Smooth muscle cell (in vitro differentiated cells): Measurements from ENCODE around the gene PGM2L1. TPM values are rescaled to one million over a fixed set of nuclear protein-coding genes. Genes with fewer than 3 reads are reported as not detected.

Source experiments
- DNase-seq: peaks from one replicate; lab custom pipeline; 2025; ENCODE audit not compliant: unreplicated experiment; lab: John Stamatoyannopoulos, UW
- H2AFZ ChIP-seq: fragments of 200-600 bp; sonication (generic); 2 replicates; pipeline ENCODE4 v1.6.0; 2016; ENCODE audit warnings: antibody characterized with exemption, low read depth, mild to moderate bottlenecking
- H3F3A ChIP-seq: fragments of 200-600 bp; sonication (generic); 2 replicates; pipeline ENCODE4 v1.6.0; 2017; ENCODE audit warnings: antibody characterized with exemption, low read depth
- H3K27ac ChIP-seq: fragments of 200-600 bp; sonication (generic); 2 replicates; pipeline ENCODE4 v1.5.1; 2016; ENCODE audit warnings: low read depth, mild to moderate bottlenecking
- H3K27me3 ChIP-seq: fragments of 200-600 bp; sonication (generic); 2 replicates; pipeline ENCODE4 v1.6.1; 2016; ENCODE audit warnings: low read depth, mild to moderate bottlenecking
- H3K36me3 ChIP-seq: fragments of 200-600 bp; sonication (generic); 2 replicates; pipeline ENCODE4 v1.5.1; 2016; ENCODE audit warnings: low read depth
- H3K4me1 ChIP-seq: fragments of 200-600 bp; sonication (generic); 2 replicates; pipeline ENCODE4 v1.5.1; 2016; ENCODE audit warnings: low read depth
- H3K4me2 ChIP-seq: fragments of 200-600 bp; sonication (generic); 2 replicates; pipeline ENCODE4 v1.6.0; 2016; ENCODE audit warnings: mild to moderate bottlenecking
- H3K4me3 ChIP-seq: fragments of 200-600 bp; sonication (generic); 2 replicates; pipeline ENCODE4 v1.5.1; 2016; ENCODE audit warnings: mild to moderate bottlenecking
- H3K79me2 ChIP-seq: fragments of 200-600 bp; sonication (generic); 2 replicates; pipeline ENCODE4 v1.6.0; 2016; ENCODE audit warnings: low read depth, mild to moderate bottlenecking
- H3K9ac ChIP-seq: fragments of 200-600 bp; sonication (generic); 2 replicates; pipeline ENCODE4 v1.6.0; 2016; ENCODE audit warnings: low read depth
- H3K9me3 ChIP-seq: fragments of 200-600 bp; sonication (generic); replicated peaks from 2 replicates; pipeline ENCODE4 v1.5.1; 2016; ENCODE audit warnings: low read depth
- H4K20me1 ChIP-seq: fragments of 200-600 bp; sonication (generic); 2 replicates; pipeline ENCODE4 v1.6.0; 2016; ENCODE audit warnings: low read depth
- WGBS: methylation state at CpG from one replicate; pipeline ENCODE4 v1.1.7; 2016; ENCODE audit warnings: low lambda C conversion rate; 5-methylcytosine and 5-hydroxymethylcytosine counted together
- polyA plus RNA-seq: library from polyadenylated mRNA; unstranded; fragments of >200 nt; fragmentation: Nextera tagmentation; extraction: Ambion mirVana; gene quantifications from 2 replicates; pipeline ENCODE4 v1.2.1, GENCODE V29; 2016
- total RNA-seq: library from RNA; depleted of rRNA; stranded (reverse); fragments of >200 nt; gene quantifications from 2 replicates; pipeline ENCODE4 v1.2.3, GENCODE V29; 2014
- TF ChIP-seq, protein P1 (sequence below): fragments of 200-600 bp; sonication (generic); IDR thresholded peaks from 2 replicates; pipeline ENCODE4 v1.5.1; 2017; ENCODE audit warnings: borderline replicate concordance, mild to moderate bottlenecking, antibody characterized with exemption; ENCODE audit not compliant: insufficient read depth, poor library complexity, severe bottlenecking

PGM2L1 gene
- total and polyA plus RNA-seq, 2 experiments from 2014 or later, result 6.7 to 17.5 TPM

DNA sequence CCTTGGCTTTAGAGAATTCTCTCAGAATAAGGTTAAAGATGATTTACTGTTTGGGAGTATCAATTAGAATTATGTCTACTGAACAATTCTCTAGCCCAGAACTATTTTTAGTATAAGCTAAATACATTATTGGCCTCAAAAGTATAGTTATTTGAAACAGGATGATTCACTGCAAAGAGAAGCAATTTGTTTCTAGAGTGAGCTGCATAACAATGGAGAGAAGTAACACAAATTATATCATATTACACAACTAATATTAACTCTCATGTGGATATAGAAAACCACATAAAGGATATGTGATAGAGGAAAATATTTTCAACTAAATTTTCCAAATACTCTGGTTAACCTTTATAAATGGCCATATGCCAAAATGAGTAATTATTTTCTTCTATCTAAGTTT, 24.9 kb downstream of the PGM2L1 start:
- H3K4me1 ChIP-seq, result peaks cover 2% of the 10 kb centered on the region
- peaks cover 6% of the 10 kb centered on the region for H3K36me3 ChIP-seq
- H4K20me1 ChIP-seq, result no peaks in the 10 kb centered on the region
- H3K9ac ChIP-seq, result no peak overlapping the region
- TF ChIP-seq, protein P1, sequence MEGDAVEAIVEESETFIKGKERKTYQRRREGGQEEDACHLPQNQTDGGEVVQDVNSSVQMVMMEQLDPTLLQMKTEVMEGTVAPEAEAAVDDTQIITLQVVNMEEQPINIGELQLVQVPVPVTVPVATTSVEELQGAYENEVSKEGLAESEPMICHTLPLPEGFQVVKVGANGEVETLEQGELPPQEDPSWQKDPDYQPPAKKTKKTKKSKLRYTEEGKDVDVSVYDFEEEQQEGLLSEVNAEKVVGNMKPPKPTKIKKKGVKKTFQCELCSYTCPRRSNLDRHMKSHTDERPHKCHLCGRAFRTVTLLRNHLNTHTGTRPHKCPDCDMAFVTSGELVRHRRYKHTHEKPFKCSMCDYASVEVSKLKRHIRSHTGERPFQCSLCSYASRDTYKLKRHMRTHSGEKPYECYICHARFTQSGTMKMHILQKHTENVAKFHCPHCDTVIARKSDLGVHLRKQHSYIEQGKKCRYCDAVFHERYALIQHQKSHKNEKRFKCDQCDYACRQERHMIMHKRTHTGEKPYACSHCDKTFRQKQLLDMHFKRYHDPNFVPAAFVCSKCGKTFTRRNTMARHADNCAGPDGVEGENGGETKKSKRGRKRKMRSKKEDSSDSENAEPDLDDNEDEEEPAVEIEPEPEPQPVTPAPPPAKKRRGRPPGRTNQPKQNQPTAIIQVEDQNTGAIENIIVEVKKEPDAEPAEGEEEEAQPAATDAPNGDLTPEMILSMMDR, result no peak
- no peak overlapping the region for H3K27ac ChIP-seq
- H3K4me3 ChIP-seq, result no peak overlapping the region
- H3K27me3 ChIP-seq, result no peaks in the 10 kb centered on the region
- no peaks in the 10 kb centered on the region for H3K9me3 ChIP-seq
- DNase-seq, result no peak
- H3F3A ChIP-seq, result no peaks in the 10 kb centered on the region
- no peak overlapping the region for H3K4me2 ChIP-seq
- H3K79me2 ChIP-seq, result no peaks in the 10 kb centered on the region
- no peak overlapping the region for H2AFZ ChIP-seq

DNA sequence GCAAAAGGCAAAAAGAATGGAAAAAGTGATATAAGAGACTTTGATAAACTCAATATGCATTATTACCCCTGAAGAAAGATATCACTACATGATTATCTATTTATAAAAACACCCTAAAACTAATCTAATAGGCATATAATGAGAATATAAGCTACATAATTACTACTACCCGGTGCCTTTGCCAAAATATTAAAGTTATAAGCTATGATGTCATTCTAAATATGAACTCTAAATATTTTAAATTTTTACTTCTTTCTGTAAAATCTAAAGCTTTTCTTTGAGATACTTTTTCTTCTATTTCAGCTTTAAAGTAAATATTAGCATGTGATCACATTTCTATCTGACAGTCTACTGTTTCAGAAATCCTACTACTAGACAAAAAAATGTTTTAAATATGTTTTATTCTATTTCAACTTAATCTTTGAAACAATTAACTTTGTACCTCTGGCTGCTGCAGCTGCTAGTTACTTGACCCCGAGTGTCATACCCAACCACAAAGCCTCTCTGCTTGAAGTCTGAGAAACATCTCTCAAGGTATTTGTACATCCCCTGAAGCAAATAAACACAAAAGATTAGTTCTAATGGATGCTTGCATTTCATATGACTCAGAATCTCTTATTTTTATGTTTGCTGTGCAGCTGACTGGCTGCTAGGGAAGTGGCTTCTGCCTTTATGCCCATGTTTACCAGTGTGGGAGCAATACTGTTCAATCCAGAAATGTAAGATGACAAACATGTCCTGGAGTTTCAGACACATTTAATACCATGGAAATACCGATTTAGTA, 26.8 kb downstream of the PGM2L1 start:
- Histone ChIP-seq H2AFZ (no peak overlapping the region), H3K4me2 (no peak overlapping the region), H3K4me1 (peaks cover 2% of the 10 kb centered on the region), H3K9me3 (no peaks in the 10 kb centered on the region), H3F3A (no peaks in the 10 kb centered on the region), H3K79me2 (no peaks in the 10 kb centered on the region), H3K36me3 (peaks cover 14% of the 10 kb centered on the region), H3K4me3 (no peak overlapping the region), H3K9ac (no peak overlapping the region), H4K20me1 (no peaks in the 10 kb centered on the region), H3K27ac (peak overlapping the region; percentile 50), H3K27me3 (no peaks in the 10 kb centered on the region)
- TF ChIP-seq, protein P1, result no peak
- DNase-seq, result no peak
- 84% methylated on average over 3 of the region's 3 CpGs for WGBS

DNA sequence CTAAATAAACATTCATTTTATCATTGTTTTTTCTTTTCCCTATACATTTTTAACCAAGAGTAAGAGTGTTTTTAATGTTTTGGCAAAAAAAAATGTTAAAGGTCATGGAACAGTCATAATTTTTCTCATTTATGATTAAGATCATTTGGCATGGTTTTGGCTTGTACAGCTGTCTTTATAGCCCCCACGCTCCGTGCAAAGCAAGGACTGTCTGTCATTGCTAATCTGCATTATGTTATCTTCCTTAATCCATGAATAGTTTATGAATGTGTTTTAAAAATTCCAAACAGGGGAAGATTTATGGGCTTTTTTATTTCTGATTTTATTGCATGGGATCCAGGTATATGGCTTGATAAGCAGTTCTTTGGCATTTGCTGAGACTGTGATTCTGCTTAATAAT, 28.1 kb downstream of the PGM2L1 start:
- Histone ChIP-seq H3F3A (no peaks in the 10 kb centered on the region), H3K4me1 (peaks cover 2% of the 10 kb centered on the region), H3K9me3 (no peaks in the 10 kb centered on the region), H3K9ac (no peak overlapping the region), H4K20me1 (no peaks in the 10 kb centered on the region), H3K27ac (no peak overlapping the region), H3K36me3 (peaks cover 14% of the 10 kb centered on the region), H2AFZ (no peak overlapping the region), H3K27me3 (no peaks in the 10 kb centered on the region), H3K4me2 (no peak overlapping the region), H3K79me2 (no peaks in the 10 kb centered on the region), H3K4me3 (no peak overlapping the region)
- 93% methylated on average over 2 of the region's 2 CpGs for WGBS
- TF ChIP-seq, protein P1, result no peak
- no peak for DNase-seq

DNA sequence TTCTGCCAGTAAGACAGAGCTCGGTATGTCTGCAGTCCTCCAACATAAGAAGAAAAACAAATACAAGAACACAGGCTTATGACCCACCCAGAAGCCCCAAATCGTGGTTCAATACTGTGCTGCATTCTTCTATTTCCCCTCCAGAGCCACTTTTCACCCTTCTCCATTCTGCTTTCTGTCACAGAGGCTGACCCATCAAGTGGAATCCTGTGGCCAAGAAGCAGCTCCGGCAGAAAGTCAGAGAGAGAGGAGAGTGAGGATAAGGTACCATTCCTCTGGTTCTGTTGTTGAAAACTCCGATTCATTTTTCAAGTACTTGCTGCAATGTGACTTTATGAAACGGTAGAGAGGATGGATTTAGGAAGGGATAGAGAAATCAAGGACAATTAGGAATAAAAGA, 30.4 kb downstream of the PGM2L1 start:
- Histone ChIP-seq H3K27ac (no peak overlapping the region), H3K79me2 (no peaks in the 10 kb centered on the region), H3K36me3 (peaks cover 14% of the 10 kb centered on the region), H3K9ac (no peak overlapping the region), H3K27me3 (no peaks in the 10 kb centered on the region), H2AFZ (no peak overlapping the region), H3K4me1 (peaks cover 2% of the 10 kb centered on the region), H3K4me3 (no peak overlapping the region), H4K20me1 (no peaks in the 10 kb centered on the region), H3F3A (no peaks in the 10 kb centered on the region), H3K9me3 (no peaks in the 10 kb centered on the region), H3K4me2 (no peak overlapping the region)
- no peak for DNase-seq
- WGBS, result 92% methylated on average over 5 of the region's 5 CpGs
- TF ChIP-seq, protein P1, result no peak
